A673 (cell line): Measurements from ENCODE around the gene STX5. TPM values are rescaled to one million over a fixed set of nuclear protein-coding genes. Genes with fewer than 3 reads are reported as not detected.

Source experiments
- BruUV-seq: library from RNA; stranded (reverse); fragments of 400-500 nt; replicated peaks from 2 replicates; lab custom pipeline; 2021; lab: Mats Ljungman, UMichigan
- CTCF ChIA-PET: fragments of 300-600 bp; sonication (Branson Sonifier 250); formaldehyde crosslinking; loops from one replicate; lab custom pipeline; 2022; ENCODE audit warnings: antibody characterized with exemption; lab: Charles Lee
- POLR2A ChIA-PET: fragments of 300-600 bp; sonication (Branson Sonifier 250); formaldehyde crosslinking; loops from one replicate; lab custom pipeline; 2022; ENCODE audit warnings: antibody characterized with exemption; ENCODE audit not compliant: low non-redundant PET; lab: Charles Lee
- DNase-seq: peaks from one replicate; pipeline ENCODE4 v3.0.0-alpha.2; 2015; ENCODE audit warnings: low spot score
- H3K27ac ChIP-seq: fragments of 200-600 bp; sonication (generic); 2 replicates; pipeline ENCODE4 v1.5.1; 2016; ENCODE audit warnings: mixed run types, low read depth, mild to moderate bottlenecking, mixed read lengths, antibody characterized with exemption, low read length; ENCODE audit not compliant: poor library complexity, severe bottlenecking
- H3K27me3 ChIP-seq: fragments of 200-600 bp; sonication (generic); replicated peaks from 2 replicates; pipeline ENCODE4 v1.6.1; 2017; ENCODE audit warnings: mixed run types, low read depth, mild to moderate bottlenecking, mixed read lengths, antibody characterized with exemption, low read length; ENCODE audit not compliant: insufficient read depth, poor library complexity
- H3K36me3 ChIP-seq: fragments of 200-600 bp; sonication (generic); 2 replicates; pipeline ENCODE4 v1.6.1; 2016; ENCODE audit warnings: mixed run types, mild to moderate bottlenecking, mixed read lengths, antibody characterized with exemption, low read length; ENCODE audit not compliant: insufficient read depth, poor library complexity, severe bottlenecking
- H3K4me1 ChIP-seq: fragments of 200-600 bp; sonication (generic); 2 replicates; pipeline ENCODE4 v1.6.1; 2017; ENCODE audit warnings: mixed run types, mild to moderate bottlenecking, mixed read lengths, antibody characterized with exemption, low read length; ENCODE audit not compliant: insufficient read depth, poor library complexity, severe bottlenecking
- H3K4me3 ChIP-seq: fragments of 200-600 bp; sonication (generic); 2 replicates; pipeline ENCODE4 v1.5.1; 2016; ENCODE audit warnings: low read depth, mixed run types, mild to moderate bottlenecking, mixed read lengths, low read length; ENCODE audit not compliant: poor library complexity, severe bottlenecking
- H3K9me3 ChIP-seq: fragments of 200-600 bp; sonication (generic); 2 replicates; pipeline ENCODE4 v1.6.1; 2016; ENCODE audit warnings: mixed run types, low read depth, mild to moderate bottlenecking, mixed read lengths, antibody characterized with exemption, low read length; ENCODE audit not compliant: poor library complexity, severe bottlenecking
- EZH2 ChIP-seq: fragments of 200-600 bp; sonication (generic); IDR thresholded peaks from 2 replicates; pipeline ENCODE4 v1.6.1; 2017; ENCODE audit warnings: borderline replicate concordance, low read depth, mild to moderate bottlenecking, mixed read lengths, antibody characterized with exemption, low read length; ENCODE audit not compliant: poor library complexity, severe bottlenecking
- intact Hi-C: fragments of 100-400 bp; cut with micrococcal nuclease; formaldehyde crosslinking; loops from one replicate; pipeline ENCODE4 v1.10.0; 2022; ENCODE audit not compliant: unreplicated experiment
- total RNA-seq: library from RNA; stranded (reverse); gene quantifications from 2 replicates; pipeline ENCODE4 v1.2.3, GENCODE V29; 2021
- TF ChIP-seq, protein P1 (sequence below): fragments of 300-800, 200-600 bp; sonication (generic); conservative IDR thresholded peaks from 2 replicates; pipeline ENCODE4 v1.5.1; 2017; ENCODE audit warnings: low read depth, mild to moderate bottlenecking, antibody characterized with exemption, low read length, moderate library complexity, mixed read lengths

Gene STX5
- total RNA-seq, 1 experiment from 2014 or later = 29.2 TPM

DNA sequence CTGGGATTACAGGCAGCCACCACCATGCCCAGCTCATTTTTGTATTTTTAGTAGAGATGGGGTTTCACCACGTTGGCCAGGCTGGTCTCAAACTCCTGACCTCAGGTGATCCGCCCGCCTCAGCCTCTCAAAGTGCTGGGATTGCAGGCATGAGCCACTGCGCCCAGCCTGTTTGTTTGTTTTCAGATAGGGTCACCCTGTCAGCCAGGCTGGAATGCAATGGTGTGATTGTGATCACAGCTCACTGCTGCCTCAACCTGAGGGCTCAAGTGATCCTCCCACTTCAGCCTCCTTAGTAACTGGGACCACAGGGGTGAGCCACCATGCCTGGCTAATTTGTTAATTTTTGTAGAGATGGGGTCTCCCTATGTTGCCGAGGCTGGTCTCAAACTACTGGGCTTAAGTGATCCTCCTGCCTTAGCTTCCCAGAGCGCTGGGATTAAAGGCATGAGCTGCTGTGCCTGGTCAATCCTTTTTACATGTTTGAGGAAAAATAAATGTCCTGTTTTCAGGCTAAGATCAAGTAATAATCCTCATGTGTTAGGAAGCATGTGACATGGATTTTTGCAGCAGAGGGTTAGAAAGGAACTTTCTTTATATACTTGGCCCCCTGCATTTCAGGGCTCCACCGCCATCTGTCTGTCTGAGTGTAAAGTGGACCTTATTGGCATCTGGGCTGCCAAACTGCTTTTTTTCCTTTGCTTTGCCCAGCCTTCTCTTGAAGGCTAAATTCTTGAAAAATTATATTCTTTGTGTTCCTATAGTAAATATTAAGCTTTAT, 44.0 kb upstream of the STX5 start:
- Histone ChIP-seq H3K4me3 (no peak overlapping the region), H3K27me3 (no peaks in the 10 kb centered on the region), H3K9me3 (no peaks in the 10 kb centered on the region), H3K36me3 (peaks cover 40% of the 10 kb centered on the region), H3K4me1 (peaks cover 14% of the 10 kb centered on the region), H3K27ac (peak overlapping the region; percentile 24)
- CTCF ChIA-PET = no interaction called here
- no peak for DNase-seq
- POLR2A ChIA-PET = no interaction called here
- TF ChIP-seq, protein P1, sequence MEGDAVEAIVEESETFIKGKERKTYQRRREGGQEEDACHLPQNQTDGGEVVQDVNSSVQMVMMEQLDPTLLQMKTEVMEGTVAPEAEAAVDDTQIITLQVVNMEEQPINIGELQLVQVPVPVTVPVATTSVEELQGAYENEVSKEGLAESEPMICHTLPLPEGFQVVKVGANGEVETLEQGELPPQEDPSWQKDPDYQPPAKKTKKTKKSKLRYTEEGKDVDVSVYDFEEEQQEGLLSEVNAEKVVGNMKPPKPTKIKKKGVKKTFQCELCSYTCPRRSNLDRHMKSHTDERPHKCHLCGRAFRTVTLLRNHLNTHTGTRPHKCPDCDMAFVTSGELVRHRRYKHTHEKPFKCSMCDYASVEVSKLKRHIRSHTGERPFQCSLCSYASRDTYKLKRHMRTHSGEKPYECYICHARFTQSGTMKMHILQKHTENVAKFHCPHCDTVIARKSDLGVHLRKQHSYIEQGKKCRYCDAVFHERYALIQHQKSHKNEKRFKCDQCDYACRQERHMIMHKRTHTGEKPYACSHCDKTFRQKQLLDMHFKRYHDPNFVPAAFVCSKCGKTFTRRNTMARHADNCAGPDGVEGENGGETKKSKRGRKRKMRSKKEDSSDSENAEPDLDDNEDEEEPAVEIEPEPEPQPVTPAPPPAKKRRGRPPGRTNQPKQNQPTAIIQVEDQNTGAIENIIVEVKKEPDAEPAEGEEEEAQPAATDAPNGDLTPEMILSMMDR = no peak
- no peak for TF ChIP-seq EZH2
- BruUV-seq = no TSS peak
- intact Hi-C loops = no loop called here

DNA sequence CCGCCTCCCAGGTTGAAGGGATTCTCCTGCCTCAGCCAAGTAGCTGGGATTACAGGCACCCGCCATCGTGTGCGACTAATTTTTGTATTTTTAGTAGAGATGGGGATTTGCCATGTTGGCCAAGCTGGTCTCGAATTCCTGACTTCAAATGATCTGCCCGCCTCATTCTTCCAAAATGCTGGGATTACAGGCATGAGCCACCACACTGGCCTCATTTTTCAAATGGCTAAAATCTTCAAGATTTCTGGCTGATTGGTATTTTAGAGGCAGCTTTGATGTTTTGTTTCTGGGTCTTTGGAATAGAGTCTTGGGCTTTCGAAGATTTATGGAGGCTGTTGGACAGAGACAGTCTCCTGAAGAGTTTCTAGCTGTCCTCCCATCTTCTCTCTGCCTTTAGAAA, 43.0 kb upstream of the STX5 start:
- H3K9me3 ChIP-seq = no peaks in the 10 kb centered on the region
- TF ChIP-seq EZH2 = no peak
- TF ChIP-seq, protein P1 = no peak
- ChIA-PET CTCF (no interaction called here), POLR2A (interaction anchor here (0.6 kb wide), 2 partner anchors 24 to 81 kb away, joined by 5 to 9 read pairs; no protein-coding TSS in a partner anchor)
- no peaks in the 10 kb centered on the region for H3K27me3 ChIP-seq
- H3K4me1 ChIP-seq = peaks cover 7% of the 10 kb centered on the region
- intact Hi-C loops = no loop called here
- H3K4me3 ChIP-seq = no peak overlapping the region
- peaks cover 46% of the 10 kb centered on the region for H3K36me3 ChIP-seq
- BruUV-seq = no TSS peak
- no peak overlapping the region for H3K27ac ChIP-seq
- no peak for DNase-seq

DNA sequence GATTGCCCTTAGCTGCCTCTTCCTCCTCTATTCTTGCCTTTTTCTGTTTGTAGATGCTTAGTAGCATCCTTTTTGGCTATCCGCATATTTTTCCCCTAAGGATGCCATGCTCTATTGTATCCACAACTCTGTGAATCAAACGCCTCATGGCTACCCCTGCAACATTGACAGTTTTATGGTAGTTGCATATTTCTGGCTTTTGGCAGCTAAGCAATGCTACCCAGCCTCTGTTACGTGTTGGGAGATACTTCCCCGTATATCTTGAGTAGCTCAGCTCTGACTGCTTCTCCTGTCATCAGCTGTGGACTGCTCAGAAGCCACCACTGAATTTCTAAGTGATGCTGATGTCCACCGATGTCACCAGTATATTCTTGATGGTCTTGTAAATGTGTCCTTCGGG, 33.8 kb upstream of the STX5 start:
- TF ChIP-seq, protein P1 = no peak
- no peak for TF ChIP-seq EZH2
- intact Hi-C loops = no loop called here
- peaks cover 35% of the 10 kb centered on the region for H3K4me1 ChIP-seq
- H3K4me3 ChIP-seq = no peak overlapping the region
- ChIA-PET POLR2A (interaction anchor here (0.6 kb wide), 1 partner anchor 124 kb away, joined by 9 read pairs; no protein-coding TSS in a partner anchor), CTCF (interaction anchor here (0.6 to 0.7 kb wide), 3 partner anchors 18 to 189 kb away, joined by 5 to 8 read pairs (median 7); no protein-coding TSS in a partner anchor)
- H3K27me3 ChIP-seq = no peaks in the 10 kb centered on the region
- H3K27ac ChIP-seq = no peak overlapping the region
- peaks cover 21% of the 10 kb centered on the region for H3K36me3 ChIP-seq
- DNase-seq = no peak
- H3K9me3 ChIP-seq = no peaks in the 10 kb centered on the region
- no TSS peak for BruUV-seq
